Thyroid gland (tissue), 4 donors: ENCODE results near the gene FAM193B. TPM values are rescaled to one million over a fixed set of nuclear protein-coding genes. Genes with fewer than 3 reads are reported as not detected.

Experiments
- DNase-seq, 2 donors: peaks; one replicate each; pipeline ENCODE4 v3.0.0-alpha.2; 2019
- H3K27ac ChIP-seq, 3 donors: fragments of 200-600 bp; sonication (generic); 1 replicate in 2 of 3; 2 replicates in 1 of 3; pipeline ENCODE4 v1.5.1; 2016 to 2019; ENCODE audit warnings: mild to moderate bottlenecking in 1 of 3, moderate library complexity in 1 of 3
- H3K27me3 ChIP-seq: fragments of 200-600 bp; sonication (generic); one replicate; pipeline ENCODE4 v1.5.1; 2019
- H3K36me3 ChIP-seq, 2 donors: fragments of 200-600 bp; sonication (generic); one replicate each; pipeline ENCODE4 v1.5.1; 2016 to 2019
- H3K4me1 ChIP-seq, 2 donors: fragments of 200-600 bp; sonication (generic); one replicate each; pipeline ENCODE4 v1.5.1; 2017 to 2019
- H3K4me3 ChIP-seq, 3 donors: fragments of 200-600 bp; sonication (generic); replicated peaks in 1 of 3; 1 replicate in 2 of 3; 2 replicates in 1 of 3; pipeline ENCODE4 v1.5.1; 2016; ENCODE audit warnings: mild to moderate bottlenecking in 1 of 3
- H3K9me3 ChIP-seq: fragments of 200-600 bp; sonication (generic); one replicate; pipeline ENCODE4 v1.5.1; 2017
- CTCF ChIP-seq, 6 experiments: fragments of 200-600 bp in 3 of 6; fragments of 450-650 bp in 3 of 6; sonication (generic) in 3 of 6; IDR thresholded peaks; one replicate each; pipeline ENCODE4 v1.5.1; 2016 to 2019; ENCODE audit warnings: antibody characterized with exemption in 6 of 6, mild to moderate bottlenecking in 2 of 6, inconsistent platforms in 1 of 6, moderate library complexity in 1 of 6
- POLR2A ChIP-seq, 2 donors: fragments of 450-650 bp; IDR thresholded peaks; one replicate each; pipeline ENCODE4 v1.6.1; 2017; ENCODE audit warnings: antibody characterized with exemption in 2 of 2, mild to moderate bottlenecking in 2 of 2, moderate library complexity in 1 of 2
- WGBS, 2 donors: methylation state at CpG; one replicate each; pipeline ENCODE4 v1.1.5; 2017; 5-methylcytosine and 5-hydroxymethylcytosine counted together
- intact Hi-C: fragments of 100-400 bp; cut with DNase I; formaldehyde crosslinking; loops from one replicate; pipeline ENCODE4 v1.15.1; 2023
- total RNA-seq, 4 donors: library from RNA; depleted of rRNA; stranded (reverse); fragments of >200 nt; gene quantifications; one replicate each; pipeline ENCODE4 v1.2.3, GENCODE V29; 2016

FAM193B gene
- total RNA-seq, 4 donors from 2014 or later, result 38.0 to 54.7 (median 46.6) TPM

GRCh38 chr5:177524539-177524900 is 29.8 kb downstream of the FAM193B start:
- Histone ChIP-seq H3K4me1 (no peaks in the 10 kb centered on the region), H3K27me3 (no peaks in the 10 kb centered on the region), H3K27ac (no peak overlapping the region), H3K9me3 (no peaks in the 10 kb centered on the region), H3K36me3 (peaks cover 48 to 67% of the 10 kb centered on the region in 2 donors), H3K4me3 (no peak overlapping the region)
- WGBS, 2 donors, result 96 to 100% methylated on average over 5 of the region's 12 CpGs
- no peak for DNase-seq
- TF ChIP-seq CTCF (IDR thresholded peaks at IDR 0.05) (no peak), POLR2A (IDR thresholded peaks at IDR 0.05) (no peak)
- intact Hi-C loops, result loop anchor here (10.0 kb wide), 1 partner anchor 70 kb away; the partner anchor contains the start of gene TMED9

GRCh38 chr5:177523711-177524538 is 30.4 kb downstream of the FAM193B start:
- no peak for TF ChIP-seq POLR2A (IDR thresholded peaks at IDR 0.05)
- no peak for TF ChIP-seq CTCF (IDR thresholded peaks at IDR 0.05)
- intact Hi-C loops, result loop anchor here (10.0 kb wide), 1 partner anchor 71 kb away; the partner anchor contains the start of gene TMED9
- Histone ChIP-seq H3K36me3 (peaks cover 51 to 63% of the 10 kb centered on the region in 2 donors), H3K4me1 (no peaks in the 10 kb centered on the region), H3K4me3 (no peak overlapping the region), H3K27me3 (no peaks in the 10 kb centered on the region), H3K9me3 (no peaks in the 10 kb centered on the region), H3K27ac (no peak overlapping the region)
- WGBS, 2 donors, result 91 to 92% methylated on average over 11 to 12 of the region's 19 CpGs
- no peak for DNase-seq

GRCh38 chr5:177520916-177521513 is 33.3 kb downstream of the FAM193B start:
- H3K4me3 ChIP-seq, result no peak overlapping the region
- H3K36me3 ChIP-seq, result peaks cover 44 to 48% of the 10 kb centered on the region in 2 donors
- H3K9me3 ChIP-seq, result no peaks in the 10 kb centered on the region
- no peak for DNase-seq
- H3K4me1 ChIP-seq, result peaks cover 2 to 4% of the 10 kb centered on the region in 2 donors
- H3K27ac ChIP-seq, result no peak overlapping the region
- H3K27me3 ChIP-seq, result no peaks in the 10 kb centered on the region
- 69 to 74% methylated on average over 2 of the region's 2 CpGs for WGBS, 2 donors
- TF ChIP-seq CTCF (IDR thresholded peaks at IDR 0.05), result no peak
- no peak for TF ChIP-seq POLR2A (IDR thresholded peaks at IDR 0.05)
- intact Hi-C loops, result loop anchor here (10.0 kb wide), 1 partner anchor 74 kb away; the partner anchor contains the start of gene TMED9

- Histone ChIP-seq H3K4me3 (no peak overlapping the region), H3K27me3 (no peaks in the 10 kb centered on the region), H3K36me3 (peaks cover 40 to 45% of the 10 kb centered on the region in 2 donors), H3K4me1 (peaks cover 9 to 10% of the 10 kb centered on the region in 2 donors), H3K27ac (no peak overlapping the region), H3K9me3 (no peaks in the 10 kb centered on the region)
- intact Hi-C loops, result loop anchor here (10.0 kb wide), 1 partner anchor 75 kb away; the partner anchor contains the start of gene TMED9
- WGBS, 2 donors, result 87 to 92% methylated on average over 3 of the region's 3 CpGs
- no peak for DNase-seq
- TF ChIP-seq POLR2A (IDR thresholded peaks at IDR 0.05), result no peak
- TF ChIP-seq CTCF (IDR thresholded peaks at IDR 0.05), result no peak
Observed at GRCh38 chr5:177520271-177520670, 34.1 kb downstream of the FAM193B start.
